Endothelial cell of umbilical vein (primary cell): Measurements from ENCODE around the gene LRRC42.

Experiments used
- EZH2 ChIP-seq: IDR thresholded peaks from 2 replicates; pipeline ENCODE4 v1.6.1; 2012; ENCODE audit warnings: borderline replicate concordance, low read depth, mild to moderate bottlenecking, moderate library complexity, low read length, inconsistent platforms; ENCODE audit not compliant: severe bottlenecking
- GATA2 ChIP-seq: IDR thresholded peaks from 2 replicates; pipeline ENCODE4 v1.7.0; 2011; ENCODE audit warnings: low read depth, mild to moderate bottlenecking, moderate library complexity, mixed read lengths, low read length; ENCODE audit not compliant: insufficient read length, insufficient read depth
- JUN ChIP-seq: IDR thresholded peaks from 2 replicates; pipeline ENCODE4 v1.6.1; 2011; ENCODE audit warnings: borderline replicate concordance, low read depth; ENCODE audit not compliant: insufficient read length, insufficient read depth
- POLR2A ChIP-seq: IDR thresholded peaks from 2 replicates; pipeline ENCODE4 v1.6.1; 2012; ENCODE audit warnings: low read depth, mild to moderate bottlenecking, control low read depth, low read length
- TF ChIP-seq, protein P1 (sequence below), 2 donors: IDR thresholded peaks; 1 replicate in 1 of 2; 2 replicates in 1 of 2; pipeline ENCODE4 v1.5.1; 2011; ENCODE audit warnings: low read length in 2 of 2, mild to moderate bottlenecking in 2 of 2, moderate library complexity in 2 of 2, control low read depth in 1 of 2, inconsistent platforms in 1 of 2, low read depth in 1 of 2; ENCODE audit not compliant: insufficient read depth in 1 of 2; ENCODE audit errors: extremely low read depth in 1 of 2

DNA sequence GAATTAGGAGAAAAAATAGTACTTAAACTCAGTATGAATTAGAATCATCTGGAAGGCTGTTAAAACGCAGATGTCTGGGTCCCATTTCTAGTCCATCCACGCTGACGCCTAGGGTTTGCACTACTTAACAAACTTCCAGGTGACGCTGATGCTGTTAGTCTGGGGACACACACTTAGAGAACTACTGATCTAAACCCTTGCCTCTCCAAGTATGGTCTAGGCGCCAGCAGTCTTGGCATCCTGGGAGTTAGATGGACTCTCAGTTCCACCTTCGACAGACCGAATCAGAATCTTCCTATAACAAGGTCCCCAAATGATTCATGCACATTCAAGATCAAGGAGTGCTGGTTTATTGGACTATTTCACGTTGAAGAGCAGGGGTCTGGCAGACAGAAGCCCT is 40.6 kb upstream of the LRRC42 start:
- TF ChIP-seq, protein P1, sequence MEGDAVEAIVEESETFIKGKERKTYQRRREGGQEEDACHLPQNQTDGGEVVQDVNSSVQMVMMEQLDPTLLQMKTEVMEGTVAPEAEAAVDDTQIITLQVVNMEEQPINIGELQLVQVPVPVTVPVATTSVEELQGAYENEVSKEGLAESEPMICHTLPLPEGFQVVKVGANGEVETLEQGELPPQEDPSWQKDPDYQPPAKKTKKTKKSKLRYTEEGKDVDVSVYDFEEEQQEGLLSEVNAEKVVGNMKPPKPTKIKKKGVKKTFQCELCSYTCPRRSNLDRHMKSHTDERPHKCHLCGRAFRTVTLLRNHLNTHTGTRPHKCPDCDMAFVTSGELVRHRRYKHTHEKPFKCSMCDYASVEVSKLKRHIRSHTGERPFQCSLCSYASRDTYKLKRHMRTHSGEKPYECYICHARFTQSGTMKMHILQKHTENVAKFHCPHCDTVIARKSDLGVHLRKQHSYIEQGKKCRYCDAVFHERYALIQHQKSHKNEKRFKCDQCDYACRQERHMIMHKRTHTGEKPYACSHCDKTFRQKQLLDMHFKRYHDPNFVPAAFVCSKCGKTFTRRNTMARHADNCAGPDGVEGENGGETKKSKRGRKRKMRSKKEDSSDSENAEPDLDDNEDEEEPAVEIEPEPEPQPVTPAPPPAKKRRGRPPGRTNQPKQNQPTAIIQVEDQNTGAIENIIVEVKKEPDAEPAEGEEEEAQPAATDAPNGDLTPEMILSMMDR (IDR thresholded peaks at IDR 0.05; ENCODE audit: extremely low read depth in 1 of 2, insufficient read depth in 1 of 2, low read depth in 1 of 2, low read length in 2 of 2), result no peak
- TF ChIP-seq JUN (no peak), EZH2 (no peak), GATA2 (no peak), POLR2A (no peak)
